HepG2 (cell line): ENCODE data around the gene SKIC2. TPM values are rescaled to one million over a fixed set of nuclear protein-coding genes. Genes with fewer than 3 reads are reported as not detected.

ENCODE experiments used
- ARHGAP35 ChIP-seq: sonication (generic); formaldehyde crosslinking; IDR thresholded peaks from 2 replicates; pipeline ENCODE4 v1.9.0; 2022; ENCODE audit warnings: mild to moderate bottlenecking, inconsistent platforms, moderate library complexity, missing genetic modification reagents, borderline replicate concordance
- ARID2 ChIP-seq: sonication (generic); formaldehyde crosslinking; IDR thresholded peaks from 2 replicates; pipeline ENCODE4 v1.8.1; 2022; ENCODE audit warnings: mild to moderate bottlenecking, missing genetic modification reagents, borderline replicate concordance
- ARID3A ChIP-seq: IDR thresholded peaks from 2 replicates; pipeline ENCODE4 v1.6.1; 2012; ENCODE audit warnings: low read depth, low read length, improper control_type of control experiment
- DNMT3B ChIP-seq: conservative IDR thresholded peaks from 2 replicates; pipeline ENCODE4 v1.6.1; 2016; ENCODE audit warnings: missing biosample characterization, control low read depth
- GPBP1L1 ChIP-seq: sonication (generic); formaldehyde crosslinking; IDR thresholded peaks from 2 replicates; pipeline ENCODE4 v1.5.0; 2020; ENCODE audit warnings: mild to moderate bottlenecking, missing genetic modification reagents
- HDAC1 ChIP-seq: sonication (generic); formaldehyde crosslinking; IDR thresholded peaks from 2 replicates; pipeline ENCODE4 v1.5.1; 2020; ENCODE audit warnings: mild to moderate bottlenecking, missing genetic modification reagents
- MIER3 ChIP-seq: IDR thresholded peaks from 2 replicates; pipeline ENCODE4 v1.6.1; 2016; ENCODE audit warnings: missing compliant biosample characterization, borderline replicate concordance
- MTA3 ChIP-seq: sonication (generic); formaldehyde crosslinking; IDR thresholded peaks from 2 replicates; pipeline ENCODE4 v1.4.0; 2020; ENCODE audit warnings: missing genetic modification reagents
- NFATC3 ChIP-seq: sonication (generic); formaldehyde crosslinking; IDR thresholded peaks from 2 replicates; pipeline ENCODE4 v1.5.1; 2020; ENCODE audit warnings: mild to moderate bottlenecking, missing genetic modification reagents
- NFIB ChIP-seq: sonication (generic); formaldehyde crosslinking; IDR thresholded peaks from 2 replicates; pipeline ENCODE4 v1.9.0; 2021; ENCODE audit warnings: missing genetic modification reagents, mild to moderate bottlenecking, borderline replicate concordance
- NFIC ChIP-seq: IDR thresholded peaks from 2 replicates; pipeline ENCODE4 v1.6.1; 2012; ENCODE audit warnings: mild to moderate bottlenecking, low read length, inconsistent platforms
- POGZ ChIP-seq: sonication (generic); formaldehyde crosslinking; IDR thresholded peaks from 2 replicates; pipeline ENCODE4 v1.4.0; 2020; ENCODE audit warnings: mild to moderate bottlenecking, missing genetic modification reagents
- RCOR2 ChIP-seq: IDR thresholded peaks from 2 replicates; pipeline ENCODE4 v1.6.1; 2016; ENCODE audit warnings: missing biosample characterization, missing genetic modification reagents
- SPEN ChIP-seq: sonication (generic); formaldehyde crosslinking; IDR thresholded peaks from 2 replicates; pipeline ENCODE4 v1.5.1; 2020; ENCODE audit warnings: low read depth, mild to moderate bottlenecking, missing genetic modification reagents
- SRF ChIP-seq: IDR thresholded peaks from 2 replicates; pipeline ENCODE4 v1.6.1; 2011; ENCODE audit warnings: mild to moderate bottlenecking, low read depth, low read length, moderate library complexity
- TBX3 ChIP-seq: fragments of 450-650 bp; IDR thresholded peaks from 2 replicates; pipeline ENCODE4 v1.6.1; 2017; ENCODE audit warnings: antibody characterized with exemption, mild to moderate bottlenecking, inconsistent platforms, borderline replicate concordance
- ZFP37 ChIP-seq: sonication (generic); formaldehyde crosslinking; IDR thresholded peaks from 2 replicates; pipeline ENCODE4 v1.4.0; 2020; ENCODE audit warnings: missing genetic modification reagents, borderline replicate concordance
- ZNF18 ChIP-seq: sonication (generic); formaldehyde crosslinking; IDR thresholded peaks from 2 replicates; pipeline ENCODE4 v1.8.0; 2022; ENCODE audit warnings: mild to moderate bottlenecking, missing genetic modification reagents; ENCODE audit not compliant: insufficient replicate concordance
- ZNF512B ChIP-seq: sonication (generic); formaldehyde crosslinking; IDR thresholded peaks from 2 replicates; pipeline ENCODE4 v1.5.1; 2020; ENCODE audit warnings: missing genetic modification reagents, mild to moderate bottlenecking, borderline replicate concordance
- ZNF569 ChIP-seq: sonication (generic); formaldehyde crosslinking; IDR thresholded peaks from 2 replicates; pipeline ENCODE4 v1.5.0; 2020; ENCODE audit warnings: mild to moderate bottlenecking, missing genetic modification reagents, moderate library complexity, borderline replicate concordance
- ZNF598 ChIP-seq: sonication (generic); formaldehyde crosslinking; IDR thresholded peaks from 2 replicates; pipeline ENCODE4 v1.5.1; 2020; ENCODE audit warnings: mild to moderate bottlenecking, missing genetic modification reagents, borderline replicate concordance
- ZNF737 ChIP-seq: sonication (generic); formaldehyde crosslinking; IDR thresholded peaks from 2 replicates; pipeline ENCODE4 v1.5.0; 2020; ENCODE audit warnings: missing genetic modification reagents, mild to moderate bottlenecking, borderline replicate concordance
- ZNF883 ChIP-seq: sonication (generic); formaldehyde crosslinking; IDR thresholded peaks from 2 replicates; pipeline ENCODE4 v1.5.1; 2020; ENCODE audit warnings: mild to moderate bottlenecking, missing genetic modification reagents; ENCODE audit errors: not compliant biosample characterization
- polyA plus RNA-seq, 8 experiments: library from polyadenylated mRNA; depleted of rRNA in 3 of 8; stranded (reverse) in 7 of 8; unstranded in 1 of 8; fragments of >200 nt; fragmentation: Illumina TruSeq in 4 of 8; extraction: Trizol in 4 of 8; gene quantifications; 2 replicates each; pipeline versions ENCODE4 v1.2.1 to v1.2.3, GENCODE V29; 2011 to 2016; ENCODE audit warnings: low read depth in 4 of 8, missing spikeins in 1 of 8, mixed read lengths in 1 of 8; ENCODE audit not compliant: insufficient read depth in 1 of 8
- total RNA-seq, 5 experiments: library from RNA; depleted of rRNA; stranded (reverse); fragments of >200 nt; fragmentation: Illumina TruSeq; extraction: Trizol; gene quantifications; 2 replicates each; pipeline ENCODE4 v1.2.3, GENCODE V29; 2016; ENCODE audit warnings: low read depth in 1 of 5

SKIC2 gene
- total and polyA plus RNA-seq, 2 of the 13 experiments (the other 11 are each of a cell fraction or from before 2014, with no cell fraction given), result 67.1 to 68.4 TPM

- no peak for TF ChIP-seq GPBP1L1 (CRISPR knock-in tag)
- no peak for TF ChIP-seq TBX3
- TF ChIP-seq NFATC3 (CRISPR knock-in tag), result no peak
- TF ChIP-seq ZNF737 (CRISPR knock-in tag), result no peak
- TF ChIP-seq ZNF569 (CRISPR knock-in tag), result no peak
- no peak for TF ChIP-seq HDAC1 (CRISPR knock-in tag)
- TF ChIP-seq RCOR2 (CRISPR knock-in tag), result no peak
- no peak for TF ChIP-seq MTA3
- no peak for TF ChIP-seq ZNF18 (CRISPR knock-in tag)
- TF ChIP-seq NFIC, result no peak
- no peak for TF ChIP-seq SPEN (CRISPR knock-in tag)
- TF ChIP-seq ARID2 (CRISPR knock-in tag), result no peak
- TF ChIP-seq ZNF883 (CRISPR knock-in tag), result no peak
- TF ChIP-seq DNMT3B (CRISPR knock-in tag), result no peak
- no peak for TF ChIP-seq ARHGAP35 (CRISPR knock-in tag)
- TF ChIP-seq ARID3A, result no peak
- TF ChIP-seq NFIB (CRISPR knock-in tag), result no peak; the same call in 1 of the 2 replicates
- TF ChIP-seq ZFP37 (CRISPR knock-in tag), result no peak
- TF ChIP-seq ZNF598, result no peak
- no peak for TF ChIP-seq POGZ (CRISPR knock-in tag)
- TF ChIP-seq SRF, result no peak
- peak; percentile 65; the same call in 1 of the 2 replicates for TF ChIP-seq ZNF512B
- TF ChIP-seq MIER3 (CRISPR knock-in tag), result no peak
These were observed 13.9 kb downstream of the SKIC2 start (continued) for GRCh38 chr6:31972709-31973350.
